DOHH2 (cell line): ENCODE results near the gene C8G.

Source experiments
- H3F3A ChIP-seq: fragments of 200-600 bp; sonication (generic), shearing (Covaris generic); 2 replicates; pipeline ENCODE4 v1.6.0; 2016; ENCODE audit warnings: antibody characterized with exemption, mild to moderate bottlenecking; ENCODE audit not compliant: control insufficient read depth, insufficient read depth
- H3K27ac ChIP-seq: fragments of 200-600 bp; sonication (generic); 2 replicates; pipeline ENCODE4 v1.5.1; 2014; ENCODE audit warnings: low read depth, mild to moderate bottlenecking, low read length, moderate library complexity
- H3K27me3 ChIP-seq: fragments of 200-600 bp; sonication (generic); 2 replicates; pipeline ENCODE4 v1.6.1; 2014; ENCODE audit warnings: mild to moderate bottlenecking, low read length, mixed read lengths; ENCODE audit not compliant: control insufficient read depth
- H3K36me3 ChIP-seq: fragments of 200-600 bp; sonication (generic); 2 replicates; pipeline ENCODE4 v1.6.1; 2014; ENCODE audit warnings: mild to moderate bottlenecking, low read length, moderate library complexity, mixed read lengths; ENCODE audit not compliant: control insufficient read depth
- H3K4me1 ChIP-seq: fragments of 200-600 bp; sonication (generic); 2 replicates; pipeline ENCODE4 v1.6.1; 2014; ENCODE audit warnings: mild to moderate bottlenecking, low read length, mixed read lengths; ENCODE audit not compliant: control insufficient read depth
- H3K4me2 ChIP-seq: fragments of 200-600 bp; sonication (generic); 2 replicates; pipeline ENCODE4 v1.6.0; 2014; ENCODE audit warnings: mild to moderate bottlenecking, low read length, moderate library complexity
- H3K4me3 ChIP-seq: fragments of 200-600 bp; sonication (generic); 2 replicates; pipeline ENCODE4 v1.5.1; 2014; ENCODE audit warnings: mild to moderate bottlenecking, low read length, mixed read lengths
- H3K79me2 ChIP-seq: fragments of 200-600 bp; sonication (generic); 2 replicates; pipeline ENCODE4 v1.6.1; 2014; ENCODE audit warnings: mild to moderate bottlenecking, low read length, mixed read lengths; ENCODE audit not compliant: control insufficient read depth
- H3K9me2 ChIP-seq: fragments of 200-600 bp; sonication (generic); replicated peaks from 2 replicates; pipeline ENCODE4 v1.6.1; 2014; ENCODE audit warnings: mild to moderate bottlenecking, low read length, mixed read lengths; ENCODE audit not compliant: control insufficient read depth
- H3K9me3 ChIP-seq: fragments of 200-600 bp; sonication (generic); 2 replicates; pipeline ENCODE4 v1.6.1; 2014; ENCODE audit warnings: antibody characterized with exemption, low read length, mixed read lengths; ENCODE audit not compliant: control insufficient read depth, insufficient read depth
- H4K20me1 ChIP-seq: fragments of 200-600 bp; sonication (generic); 2 replicates; pipeline ENCODE4 v1.6.0; 2014; ENCODE audit warnings: low read depth, mild to moderate bottlenecking, antibody characterized with exemption, low read length, moderate library complexity; ENCODE audit not compliant: control insufficient read depth, insufficient read depth
- CTCF ChIP-seq: fragments of 200-600 bp; sonication (generic); IDR thresholded peaks from one replicate; pipeline ENCODE4 v1.5.1; 2014; ENCODE audit warnings: antibody characterized with exemption, mild to moderate bottlenecking, low read depth, low read length; ENCODE audit not compliant: poor library complexity, severe bottlenecking
- EZH2phosphoT487 ChIP-seq: fragments of 200-600 bp; sonication (generic); IDR thresholded peaks from 2 replicates; pipeline ENCODE4 v1.6.1; 2017; ENCODE audit warnings: borderline replicate concordance, mild to moderate bottlenecking, antibody characterized with exemption, low read length, moderate library complexity, mixed read lengths

The C8G gene

GRCh38 chr9:136928591-136928990 lies 16.5 kb upstream of the C8G start:
- TF ChIP-seq EZH2phosphoT487 (no peak), CTCF (no peak)
- no peak overlapping the region for H3K4me2 ChIP-seq
- no peaks in the 10 kb centered on the region for H3K79me2 ChIP-seq
- no peaks in the 10 kb centered on the region for H3K4me1 ChIP-seq
- no peaks in the 10 kb centered on the region for H3K27me3 ChIP-seq
- H4K20me1 ChIP-seq: no peaks in the 10 kb centered on the region
- no peaks in the 10 kb centered on the region for H3K9me3 ChIP-seq
- peaks cover 50% of the 10 kb centered on the region for H3K36me3 ChIP-seq
- H3F3A ChIP-seq: no peaks in the 10 kb centered on the region
- H3K27ac ChIP-seq: no peak overlapping the region
- H3K9me2 ChIP-seq: no peaks in the 10 kb centered on the region
- H3K4me3 ChIP-seq: no peak overlapping the region

- Histone ChIP-seq H3K4me3 (no peak overlapping the region), H3K36me3 (peaks cover 52% of the 10 kb centered on the region), H3K4me2 (no peak overlapping the region), H3K27ac (no peak overlapping the region), H3F3A (peaks cover 3% of the 10 kb centered on the region; the same call in 1 of the 2 replicates), H4K20me1 (no peaks in the 10 kb centered on the region), H3K79me2 (no peaks in the 10 kb centered on the region), H3K27me3 (no peaks in the 10 kb centered on the region), H3K9me3 (no peaks in the 10 kb centered on the region), H3K9me2 (no peaks in the 10 kb centered on the region), H3K4me1 (no peaks in the 10 kb centered on the region)
- no peak for TF ChIP-seq EZH2phosphoT487
- no peak for TF ChIP-seq CTCF
These were observed 15.0 kb upstream of the C8G start for GRCh38 chr9:136930014-136930413.

GRCh38 chr9:136931611-136932130 lies 13.4 kb upstream of the C8G start:
- Histone ChIP-seq H3K4me2 (no peak overlapping the region), H3K9me2 (no peaks in the 10 kb centered on the region), H3K79me2 (no peaks in the 10 kb centered on the region), H3K9me3 (no peaks in the 10 kb centered on the region), H3F3A (peaks cover 9% of the 10 kb centered on the region), H3K4me1 (no peaks in the 10 kb centered on the region), H3K27ac (no peak overlapping the region), H3K27me3 (no peaks in the 10 kb centered on the region), H4K20me1 (no peaks in the 10 kb centered on the region), H3K36me3 (peaks cover 35% of the 10 kb centered on the region), H3K4me3 (no peak overlapping the region)
- TF ChIP-seq CTCF (no peak), EZH2phosphoT487 (no peak)

GRCh38 chr9:136934277-136934676 lies 10.8 kb upstream of the C8G start:
- H3K27ac ChIP-seq: no peak overlapping the region
- peaks cover 26% of the 10 kb centered on the region for H3K36me3 ChIP-seq
- H4K20me1 ChIP-seq: no peaks in the 10 kb centered on the region
- H3K4me1 ChIP-seq: no peaks in the 10 kb centered on the region
- no peaks in the 10 kb centered on the region for H3K9me2 ChIP-seq
- no peak overlapping the region for H3K4me3 ChIP-seq
- no peak overlapping the region for H3K4me2 ChIP-seq
- TF ChIP-seq EZH2phosphoT487: no peak
- TF ChIP-seq CTCF: no peak
- H3K79me2 ChIP-seq: peaks cover 5% of the 10 kb centered on the region; the same call in 1 of the 2 replicates
- no peaks in the 10 kb centered on the region for H3K9me3 ChIP-seq
- peaks cover 17% of the 10 kb centered on the region for H3F3A ChIP-seq
- no peaks in the 10 kb centered on the region for H3K27me3 ChIP-seq
